ENCODE results near the gene PCAT6.

DNA sequence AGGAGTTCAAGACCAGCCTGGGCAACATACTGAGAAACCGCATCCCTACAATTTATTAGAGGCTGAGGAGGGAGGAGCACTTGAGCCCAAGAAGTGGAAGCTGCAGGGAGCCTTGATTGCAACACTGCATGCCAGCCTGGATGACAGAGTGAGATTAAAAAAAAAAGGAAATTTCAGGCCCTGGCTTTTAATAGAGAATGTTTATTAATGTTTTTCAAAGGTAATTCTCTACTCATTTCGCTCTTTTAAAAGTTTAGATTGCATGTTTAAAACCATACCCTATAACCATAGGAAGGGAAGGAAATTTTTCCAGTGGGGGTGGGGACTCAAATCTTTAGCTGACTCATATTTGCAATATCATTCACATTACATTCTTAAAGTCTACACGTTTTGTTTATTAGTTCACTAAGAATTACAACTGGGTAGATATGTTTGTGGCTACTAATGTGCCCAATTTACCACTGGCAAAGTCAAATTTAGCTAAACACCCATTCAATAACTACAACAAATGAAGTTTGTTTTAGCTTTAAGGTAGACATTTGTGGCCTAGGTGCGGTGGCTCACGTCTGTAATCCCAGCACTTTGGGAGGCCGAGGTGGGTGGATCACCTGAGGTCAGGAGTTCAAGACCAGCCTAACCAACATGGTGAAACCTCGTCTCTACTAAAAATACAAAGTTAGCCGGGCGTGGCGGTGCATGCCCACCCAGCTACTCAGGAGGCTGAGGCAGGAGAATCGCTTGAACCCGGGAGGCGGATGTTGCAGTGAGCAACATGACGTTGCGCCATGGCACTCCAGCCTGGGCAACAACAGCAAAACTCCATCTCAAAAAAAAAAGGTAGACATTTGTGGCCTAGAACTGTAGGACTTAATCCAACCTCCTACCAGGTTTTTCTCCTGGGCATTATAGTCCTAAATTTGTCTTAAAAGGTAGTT is 7.5 kb upstream of the PCAT6 start:
- TF ChIP-seq, protein P1, sequence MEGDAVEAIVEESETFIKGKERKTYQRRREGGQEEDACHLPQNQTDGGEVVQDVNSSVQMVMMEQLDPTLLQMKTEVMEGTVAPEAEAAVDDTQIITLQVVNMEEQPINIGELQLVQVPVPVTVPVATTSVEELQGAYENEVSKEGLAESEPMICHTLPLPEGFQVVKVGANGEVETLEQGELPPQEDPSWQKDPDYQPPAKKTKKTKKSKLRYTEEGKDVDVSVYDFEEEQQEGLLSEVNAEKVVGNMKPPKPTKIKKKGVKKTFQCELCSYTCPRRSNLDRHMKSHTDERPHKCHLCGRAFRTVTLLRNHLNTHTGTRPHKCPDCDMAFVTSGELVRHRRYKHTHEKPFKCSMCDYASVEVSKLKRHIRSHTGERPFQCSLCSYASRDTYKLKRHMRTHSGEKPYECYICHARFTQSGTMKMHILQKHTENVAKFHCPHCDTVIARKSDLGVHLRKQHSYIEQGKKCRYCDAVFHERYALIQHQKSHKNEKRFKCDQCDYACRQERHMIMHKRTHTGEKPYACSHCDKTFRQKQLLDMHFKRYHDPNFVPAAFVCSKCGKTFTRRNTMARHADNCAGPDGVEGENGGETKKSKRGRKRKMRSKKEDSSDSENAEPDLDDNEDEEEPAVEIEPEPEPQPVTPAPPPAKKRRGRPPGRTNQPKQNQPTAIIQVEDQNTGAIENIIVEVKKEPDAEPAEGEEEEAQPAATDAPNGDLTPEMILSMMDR (IDR thresholded peaks at IDR 0.05): no peak
- no peak for TF ChIP-seq EZH2phosphoT487 (IDR thresholded peaks at IDR 0.05)

All from neural progenitor cell (in vitro differentiated cells).